RWPE1 (cell line): ENCODE results near the gene VCL.

Experiments used
- CTCF ChIA-PET: fragments of 350-600 bp; sonication (Branson Sonifier 250); formaldehyde crosslinking; extraction: SDS; loops from one replicate; lab custom pipeline; 2021; lab: Yijun Ruan, JAX
- POLR2A ChIA-PET: fragments of 400-600 bp; formaldehyde crosslinking; extraction: SDS; loops from one replicate; lab custom pipeline; 2020; ENCODE audit warnings: antibody characterized with exemption; ENCODE audit not compliant: low non-redundant PET; lab: Yijun Ruan, JAX
- DNase-seq: peaks from one replicate; pipeline ENCODE4 v3.0.0; 2012; ENCODE audit warnings: low spot score
- H3K27ac ChIP-seq: fragments of 450-650 bp; 2 replicates; pipeline ENCODE4 v1.5.1; 2017
- TF ChIP-seq, protein P1 (sequence below): fragments of 450-650 bp; conservative IDR thresholded peaks from 2 replicates; pipeline ENCODE4 v1.5.1; 2017; ENCODE audit warnings: low read depth, mild to moderate bottlenecking

VCL gene

DNA sequence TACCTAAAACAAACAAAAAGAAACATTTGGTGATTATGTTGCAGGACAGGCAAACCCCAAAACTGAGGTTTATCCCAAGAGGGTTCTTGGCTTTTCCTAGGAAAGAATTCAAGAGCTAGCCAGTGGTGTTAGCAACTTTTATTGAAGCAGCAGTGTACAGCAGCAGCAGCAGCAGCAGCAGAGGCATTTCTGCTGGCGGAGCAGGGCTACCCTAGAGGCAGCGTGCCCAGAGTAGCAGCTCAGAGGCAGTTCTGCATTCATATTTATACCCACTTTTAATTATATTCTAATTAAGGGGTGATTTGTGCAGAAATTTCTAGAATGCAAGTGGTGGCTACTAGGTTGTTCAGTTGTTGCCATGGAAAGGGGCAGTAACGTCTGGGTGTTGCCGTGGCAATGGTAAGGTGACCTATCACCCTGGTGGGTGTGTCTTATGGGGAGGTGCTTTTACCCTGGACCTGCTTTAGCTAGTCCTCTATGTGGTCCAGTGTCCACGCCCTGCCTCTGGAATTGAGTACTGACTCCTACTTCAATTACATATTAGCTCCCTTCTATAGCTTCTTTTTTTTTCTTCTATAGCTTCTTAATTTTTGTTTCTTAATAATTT lies 53.9 kb downstream of the VCL start:
- no peak for DNase-seq
- TF ChIP-seq, protein P1, sequence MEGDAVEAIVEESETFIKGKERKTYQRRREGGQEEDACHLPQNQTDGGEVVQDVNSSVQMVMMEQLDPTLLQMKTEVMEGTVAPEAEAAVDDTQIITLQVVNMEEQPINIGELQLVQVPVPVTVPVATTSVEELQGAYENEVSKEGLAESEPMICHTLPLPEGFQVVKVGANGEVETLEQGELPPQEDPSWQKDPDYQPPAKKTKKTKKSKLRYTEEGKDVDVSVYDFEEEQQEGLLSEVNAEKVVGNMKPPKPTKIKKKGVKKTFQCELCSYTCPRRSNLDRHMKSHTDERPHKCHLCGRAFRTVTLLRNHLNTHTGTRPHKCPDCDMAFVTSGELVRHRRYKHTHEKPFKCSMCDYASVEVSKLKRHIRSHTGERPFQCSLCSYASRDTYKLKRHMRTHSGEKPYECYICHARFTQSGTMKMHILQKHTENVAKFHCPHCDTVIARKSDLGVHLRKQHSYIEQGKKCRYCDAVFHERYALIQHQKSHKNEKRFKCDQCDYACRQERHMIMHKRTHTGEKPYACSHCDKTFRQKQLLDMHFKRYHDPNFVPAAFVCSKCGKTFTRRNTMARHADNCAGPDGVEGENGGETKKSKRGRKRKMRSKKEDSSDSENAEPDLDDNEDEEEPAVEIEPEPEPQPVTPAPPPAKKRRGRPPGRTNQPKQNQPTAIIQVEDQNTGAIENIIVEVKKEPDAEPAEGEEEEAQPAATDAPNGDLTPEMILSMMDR, result no peak
- no peak overlapping the region for H3K27ac ChIP-seq
- ChIA-PET CTCF (interaction anchor here (0.9 kb wide), 1 partner anchor 53 kb away, joined by 3 read pairs; no protein-coding TSS in a partner anchor), POLR2A (no interaction called here)

DNA sequence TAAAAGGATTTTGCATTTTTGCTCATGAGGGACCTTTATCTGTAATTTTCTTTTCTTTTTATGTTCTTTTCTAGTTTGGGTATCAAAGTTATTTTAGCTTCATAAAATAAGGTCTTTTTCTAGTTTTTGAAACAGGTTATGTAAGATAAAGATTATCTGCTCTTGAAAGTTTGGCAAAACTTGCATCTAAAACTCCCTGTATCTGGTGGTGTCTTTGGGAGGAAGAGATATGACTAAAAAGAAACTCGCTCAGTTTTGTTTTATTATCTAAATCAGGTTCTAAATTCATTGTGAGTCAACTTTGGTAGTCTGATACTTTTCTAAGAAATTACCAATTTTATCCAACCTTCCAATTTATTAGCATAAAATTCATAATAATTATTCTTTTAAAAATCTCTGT lies 55.1 kb downstream of the VCL start:
- POLR2A ChIA-PET, result no interaction called here
- CTCF ChIA-PET, result no interaction called here
- TF ChIP-seq, protein P1, result no peak

DNA sequence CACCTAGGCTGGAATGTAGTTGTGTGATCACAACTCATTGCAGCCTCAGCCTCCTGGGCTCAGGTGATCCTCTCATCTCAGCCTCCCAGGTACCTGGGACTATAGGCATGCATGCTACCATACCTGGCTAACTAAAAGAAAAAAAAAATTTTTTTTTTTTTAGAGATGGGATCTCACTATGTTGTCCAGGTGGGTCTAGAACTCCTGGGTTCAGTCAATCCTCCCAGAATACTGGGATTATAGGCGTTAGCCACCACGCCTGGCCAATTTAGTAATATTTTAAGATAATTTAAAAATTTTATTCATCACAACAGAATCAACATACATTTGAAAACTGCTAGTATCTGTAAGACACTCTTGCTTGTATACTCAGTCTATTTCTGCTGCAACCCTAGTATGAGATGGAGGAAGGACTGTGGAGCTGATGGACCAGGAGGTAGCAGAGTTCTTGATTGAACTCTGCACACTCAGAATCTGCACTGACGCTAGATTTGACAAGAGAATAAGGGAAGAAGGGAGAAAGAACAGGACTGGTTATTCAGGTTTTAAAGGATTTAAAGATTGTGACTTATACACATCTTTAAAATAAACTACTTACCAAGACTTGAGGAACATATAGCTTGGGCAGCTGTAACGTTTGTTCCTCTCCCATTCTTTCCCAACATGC lies 57.6 kb downstream of the VCL start:
- no peak for DNase-seq
- ChIA-PET POLR2A (no interaction called here), CTCF (interaction anchor here (0.6 to 1.0 kb wide), 2 partner anchors 26 to 644 kb away, joined by 3 to 6 read pairs; no protein-coding TSS in a partner anchor)
- TF ChIP-seq, protein P1, result no peak
- no peak overlapping the region for H3K27ac ChIP-seq

More for the DNA sequence above, 55.1 kb downstream of the VCL start:
- H3K27ac ChIP-seq, result no peak overlapping the region
- no peak for DNase-seq

DNA sequence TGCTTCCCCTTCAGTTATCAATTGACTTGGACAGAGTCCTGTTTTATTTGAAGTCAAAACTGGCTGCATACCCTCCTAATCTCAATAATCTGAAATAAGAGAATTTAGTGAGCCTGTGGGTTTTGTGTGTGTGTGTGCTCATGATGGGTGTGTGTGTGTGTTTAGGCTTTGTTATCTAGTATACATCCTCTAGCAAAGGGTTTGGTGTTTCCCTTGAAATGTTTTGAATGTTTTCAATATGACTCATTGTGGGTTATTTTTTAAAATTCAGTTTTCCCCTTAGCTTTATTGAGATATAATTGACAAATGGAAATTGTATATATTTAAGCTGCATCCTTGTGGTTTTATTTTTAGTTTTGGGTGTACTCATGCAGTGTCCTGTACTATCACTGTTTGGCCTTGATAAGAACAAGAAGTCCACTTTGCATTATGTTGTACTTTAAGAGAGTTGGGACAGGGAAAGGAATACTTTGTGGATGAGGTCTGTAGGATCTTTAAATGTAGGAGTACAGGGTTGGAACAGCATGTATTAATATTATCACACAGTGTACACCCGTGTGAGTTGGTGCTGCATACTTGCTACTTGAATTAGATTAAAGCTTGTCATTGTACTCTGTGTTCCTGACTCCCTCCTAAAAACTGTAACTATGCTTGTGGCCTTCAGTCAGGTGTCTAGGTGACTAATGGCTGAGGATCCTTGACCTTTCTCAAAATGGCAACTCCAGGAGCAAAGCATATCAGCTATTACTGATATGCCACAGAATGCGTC lies 58.3 kb downstream of the VCL start:
- CTCF ChIA-PET, result interaction anchor here (0.6 to 1.0 kb wide), 2 partner anchors 25 to 644 kb away, joined by 3 to 6 read pairs; no protein-coding TSS in a partner anchor
- H3K27ac ChIP-seq, result no peak overlapping the region
- POLR2A ChIA-PET, result no interaction called here
- TF ChIP-seq, protein P1, result no peak
- peak; percentile 77 for DNase-seq

DNA sequence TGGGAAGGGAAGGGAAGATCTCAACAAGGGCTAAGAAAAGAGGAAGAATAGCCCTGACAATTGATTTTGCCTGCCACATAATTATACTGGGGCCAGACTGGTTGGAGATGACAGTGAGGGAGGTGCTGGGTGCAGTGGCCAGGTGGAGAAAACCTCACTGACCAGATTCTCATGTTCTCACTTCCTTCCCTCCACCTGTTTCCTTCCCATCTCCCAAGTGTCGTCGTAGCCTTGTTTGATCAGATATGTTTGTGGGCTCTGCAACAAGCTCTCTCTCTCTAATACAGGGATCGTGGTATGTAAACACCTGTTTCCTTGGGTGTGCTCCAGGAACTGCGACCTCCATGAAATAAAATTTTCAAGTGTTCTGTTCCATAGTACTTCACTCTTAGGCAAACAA lies 60.2 kb downstream of the VCL start:
- ChIA-PET POLR2A (interaction anchor here (0.7 kb wide), 1 partner anchor 60 kb away, joined by 3 read pairs; the partner anchor contains the start of gene VCL), CTCF (interaction anchor here (0.6 to 1.1 kb wide), 2 partner anchors 23 to 115 kb away, joined by 3 to 4 read pairs; no protein-coding TSS in a partner anchor)
- no peak for DNase-seq
- TF ChIP-seq, protein P1, result no peak
- H3K27ac ChIP-seq, result no peak overlapping the region

DNA sequence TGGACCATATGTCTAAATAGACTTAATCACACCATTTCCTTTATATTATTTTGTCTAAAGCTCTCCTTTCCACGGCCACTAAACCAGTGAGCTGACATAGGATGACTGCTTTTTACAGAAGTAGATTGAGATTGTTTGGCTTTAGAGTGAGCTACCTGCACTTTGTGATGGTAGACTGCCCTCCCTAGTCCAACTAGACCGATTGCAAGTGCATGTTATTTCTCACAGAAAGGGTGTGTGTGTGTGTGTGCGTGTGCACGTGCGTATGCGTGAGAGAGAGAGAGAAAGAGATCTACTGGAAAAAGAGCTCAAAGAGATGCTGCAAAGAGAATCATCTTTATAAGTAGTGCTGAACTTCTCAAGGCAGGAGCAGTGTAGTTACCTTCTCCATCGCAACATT lies 60.7 kb downstream of the VCL start:
- no peak overlapping the region for H3K27ac ChIP-seq
- TF ChIP-seq, protein P1, result no peak
- POLR2A ChIA-PET, result interaction anchor here (0.7 kb wide), 1 partner anchor 61 kb away, joined by 3 read pairs; the partner anchor contains the start of gene VCL
- CTCF ChIA-PET, result interaction anchor here (0.6 to 1.1 kb wide), 3 partner anchors 16 to 115 kb away, joined by 3 to 4 read pairs (median 3); no protein-coding TSS in a partner anchor
- no peak for DNase-seq
